Measurements from ENCODE around the gene TREML2.
"Not testable (repeated sequence)": the region's sequence is repeated elsewhere in the genome, so short reads cannot be mapped to it uniquely, and the experiment has no call there.

TREML2 gene

DNA sequence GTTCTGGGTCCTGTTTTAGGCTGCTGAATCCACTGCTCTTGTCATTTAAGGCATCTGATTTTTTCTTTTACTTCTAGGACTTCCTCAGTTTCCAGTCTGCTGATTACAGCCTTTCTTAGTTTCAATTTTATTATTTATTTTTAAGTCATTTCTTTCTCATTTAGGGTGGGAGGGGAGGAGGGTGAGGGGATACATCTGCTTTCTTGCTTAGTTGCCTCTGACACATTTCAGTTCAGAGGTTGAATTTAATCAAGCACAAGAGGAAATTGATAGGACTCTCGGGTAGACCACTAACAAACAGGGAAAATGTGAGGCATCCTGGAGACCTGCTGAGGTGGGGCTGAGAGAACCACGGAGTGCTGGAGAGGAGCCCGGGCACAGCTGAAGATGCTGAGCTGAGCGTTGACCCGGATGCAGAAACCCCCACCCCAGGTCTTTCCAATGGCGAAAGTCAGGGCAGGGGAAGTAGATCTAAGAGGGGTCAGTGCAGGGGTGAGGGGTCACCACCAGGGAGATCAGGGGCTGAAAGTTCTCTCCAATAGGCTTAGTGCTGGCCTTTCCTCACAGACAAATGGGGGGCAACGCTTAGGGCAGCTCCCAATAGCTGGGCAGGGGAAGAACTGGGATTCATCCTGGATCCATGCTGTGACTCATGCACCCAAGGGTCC, 7.6 kb upstream of the TREML2 start:
- no peak for DNase-seq (ENCODE audit: low read depth in 2 of 2)

DNA sequence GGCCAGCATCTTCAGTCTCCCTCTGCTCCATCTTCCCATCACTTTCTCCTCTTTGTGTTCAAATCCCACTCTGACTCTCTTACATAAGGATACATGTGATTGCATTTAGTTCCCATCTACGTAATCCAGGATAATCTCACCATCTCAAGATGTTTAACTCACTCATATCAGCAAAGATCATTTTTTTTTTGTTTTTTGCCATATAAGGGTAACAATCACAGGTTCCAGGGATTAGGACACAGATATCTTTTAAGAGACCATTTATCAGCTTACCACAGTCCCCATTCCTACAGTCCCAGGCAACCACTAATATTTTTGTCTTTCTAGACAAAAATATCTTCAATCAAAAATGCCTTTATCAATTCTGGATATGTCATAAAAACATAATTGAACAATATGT, 3.2 kb upstream of the TREML2 start:
- DNase-seq (ENCODE audit: low read depth in 2 of 2), result no peak

DNA sequence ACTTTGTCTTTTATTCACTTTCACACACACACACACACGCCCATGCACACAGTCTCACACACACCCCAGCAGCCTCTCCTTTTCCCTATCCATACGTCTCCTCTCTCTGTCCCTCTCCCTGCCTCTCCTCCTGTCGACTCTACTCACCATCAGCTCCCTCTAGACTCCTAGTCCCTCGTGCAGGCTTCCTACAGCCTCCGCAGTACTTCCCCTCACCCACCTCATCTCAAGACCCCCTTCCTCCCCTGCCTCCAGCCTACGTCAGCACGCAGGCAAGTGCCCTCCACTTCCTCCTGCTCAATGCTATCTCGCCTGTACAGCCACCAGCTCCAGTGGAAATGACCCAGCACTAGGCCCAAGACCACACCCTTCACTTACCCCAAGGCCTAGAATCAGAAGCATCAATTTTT, 820 bp upstream of the TREML2 start:
- DNase-seq (ENCODE audit: low read depth in 2 of 2), result no peak

DNA sequence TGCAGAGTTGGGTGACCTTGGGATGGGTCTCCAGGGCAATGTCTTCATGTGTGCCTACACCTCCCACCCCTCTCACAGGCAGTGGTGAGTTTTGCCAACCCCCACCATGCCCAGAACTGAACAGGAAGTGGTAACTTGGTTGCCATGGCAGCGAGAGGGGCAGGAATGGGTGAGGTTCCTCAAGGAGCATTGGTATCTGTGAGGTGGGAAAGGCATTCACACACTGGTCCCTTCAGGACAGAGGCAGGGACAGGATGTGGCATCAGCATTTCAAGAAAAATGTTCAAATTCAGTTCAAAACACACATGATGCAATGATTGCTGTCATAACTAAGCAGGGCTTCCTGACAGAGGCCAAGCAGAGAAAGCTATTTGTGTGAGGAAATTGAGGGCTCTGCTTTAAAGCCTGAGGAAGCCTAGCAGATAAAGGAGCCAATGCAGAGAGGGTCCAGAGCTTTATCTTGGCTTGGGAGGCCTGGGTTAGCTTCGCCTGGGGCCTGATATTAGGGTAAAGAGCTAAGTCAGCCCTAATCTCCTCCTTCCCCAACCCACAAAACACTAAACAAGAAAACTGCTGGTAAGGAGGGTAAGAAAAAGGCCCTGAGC, 551 bp downstream of the TREML2 start:
- DNase-seq (ENCODE audit: low read depth in 2 of 2), result peak in 1 of 2 donors; percentile 38

DNA sequence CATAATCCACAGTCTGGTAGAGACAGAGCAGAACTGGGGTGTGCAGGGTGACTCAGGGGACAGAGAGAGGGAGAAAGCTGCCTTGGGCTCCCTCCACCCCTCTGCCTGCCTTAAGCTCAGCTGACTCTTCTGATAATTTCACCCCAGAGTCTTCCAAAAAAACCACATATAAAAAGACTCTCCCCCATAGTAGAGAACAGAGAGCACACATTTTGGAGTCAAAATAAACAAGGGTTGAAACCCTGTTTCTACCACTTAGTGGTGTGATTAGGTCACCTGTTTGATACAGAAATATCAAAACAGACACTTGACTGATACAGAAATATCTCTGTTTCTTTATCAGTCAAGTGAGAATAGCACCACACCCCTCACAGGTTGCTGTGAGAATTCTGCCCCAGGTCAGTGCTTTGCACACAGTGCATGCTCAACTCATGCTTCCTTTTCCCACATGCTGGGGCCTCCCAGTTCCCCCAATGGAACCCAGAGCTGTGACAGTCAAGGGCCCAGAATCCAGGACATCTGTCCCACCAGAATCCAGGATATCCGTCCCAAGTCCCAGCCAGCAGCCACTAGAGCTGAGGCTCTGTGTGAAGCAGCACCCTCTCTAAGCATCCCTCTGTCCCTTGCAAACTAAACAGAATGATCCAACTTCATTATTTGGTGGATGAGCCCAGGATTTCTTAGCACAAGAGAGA, 1.2 kb downstream of the TREML2 start:
- peak in 1 of 2 donors; percentile 22 for DNase-seq (ENCODE audit: low read depth in 2 of 2)

DNA sequence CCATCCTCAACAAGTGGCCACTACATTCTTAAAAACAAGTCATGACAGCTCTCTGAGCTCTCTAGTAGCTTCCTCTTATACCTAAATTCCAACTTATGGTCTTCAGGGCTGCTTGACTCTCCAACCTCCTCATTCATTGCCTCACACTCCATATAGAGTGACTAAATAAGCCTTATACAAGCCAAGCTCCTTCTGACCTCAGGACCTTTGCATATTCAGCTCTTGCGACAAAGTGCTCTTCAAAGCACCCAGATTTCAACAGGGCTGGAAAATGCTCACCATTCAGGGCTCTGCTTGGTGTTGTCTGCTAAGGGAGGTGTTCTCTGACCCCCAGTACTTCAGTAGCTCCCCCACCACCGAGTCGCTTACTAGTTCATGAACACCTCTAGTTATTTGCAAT, 3.7 kb downstream of the TREML2 start:
- DNase-seq (ENCODE audit: low read depth in 2 of 2), result no peak

DNA sequence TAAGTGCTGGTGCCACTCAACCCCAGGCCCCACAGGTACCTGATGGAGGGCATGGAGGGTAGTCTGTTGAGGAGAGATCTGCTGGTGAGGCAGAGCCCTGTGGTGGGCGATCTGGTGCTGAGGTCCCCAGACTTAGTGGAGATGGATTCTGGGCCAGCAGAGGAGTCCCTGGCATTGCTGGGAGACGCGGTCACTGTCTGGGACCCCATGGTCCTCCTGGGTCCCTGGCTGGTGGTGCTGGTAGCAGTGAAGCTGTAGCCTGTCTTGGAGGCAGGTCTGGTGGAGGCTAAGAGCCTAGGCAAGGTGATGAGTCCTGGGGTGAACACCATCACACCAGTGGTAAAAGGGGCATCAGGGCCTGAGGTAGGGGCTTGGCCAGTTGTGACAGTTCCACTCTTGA, 6.6 kb downstream of the TREML2 start:
- no peak for DNase-seq (ENCODE audit: low read depth in 2 of 2)

DNA sequence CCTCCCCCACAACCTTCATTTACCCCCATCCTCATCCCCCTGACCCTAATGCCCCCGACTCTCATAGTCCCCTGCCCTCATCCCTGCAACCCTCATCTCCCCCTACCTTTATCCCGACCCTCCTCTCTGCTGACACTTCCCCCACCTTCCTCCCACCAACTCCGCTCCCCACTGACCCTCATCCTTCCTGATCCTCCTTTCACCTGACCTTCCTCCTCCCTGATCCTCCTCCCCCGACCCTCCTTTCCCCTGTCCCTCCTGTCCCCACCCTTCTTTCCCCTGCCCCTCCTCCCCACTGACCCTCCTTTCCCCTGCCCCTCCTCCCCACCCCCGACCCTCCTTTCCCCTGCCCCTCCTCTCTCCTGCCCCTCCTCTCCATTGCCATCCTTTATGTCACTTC, 7.1 kb downstream of the TREML2 start:
- DNase-seq (ENCODE audit: low read depth in 2 of 2), result no peak

DNA sequence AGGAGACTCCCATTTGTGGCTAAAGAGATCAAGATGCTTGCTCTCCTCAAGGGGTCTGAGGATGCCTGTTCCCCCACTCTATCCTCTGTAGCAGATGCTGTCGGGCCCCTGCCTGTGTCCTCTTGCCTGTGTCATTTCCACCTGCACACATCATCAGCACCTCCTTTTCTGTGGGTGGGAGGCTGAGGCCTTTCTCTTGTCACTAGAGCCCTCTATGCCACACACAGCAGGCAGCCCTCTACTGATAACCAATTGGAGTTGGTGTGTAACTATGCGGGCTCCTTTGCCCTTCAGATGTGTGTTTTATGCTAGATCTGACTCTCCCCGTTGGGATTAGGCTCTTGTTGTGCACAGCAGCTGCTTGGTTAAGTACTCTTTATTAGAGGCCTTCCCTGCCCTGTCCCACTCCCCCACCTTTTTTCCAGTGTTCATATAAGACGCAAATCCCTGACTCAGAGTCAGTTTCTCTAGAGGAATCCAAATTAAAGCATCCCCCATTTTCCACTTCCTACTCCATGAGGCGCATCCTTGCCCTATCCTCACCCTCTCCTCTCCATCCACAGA, 7.7 kb downstream of the TREML2 start:
- DNase-seq (ENCODE audit: low read depth in 2 of 2), result no peak

DNA sequence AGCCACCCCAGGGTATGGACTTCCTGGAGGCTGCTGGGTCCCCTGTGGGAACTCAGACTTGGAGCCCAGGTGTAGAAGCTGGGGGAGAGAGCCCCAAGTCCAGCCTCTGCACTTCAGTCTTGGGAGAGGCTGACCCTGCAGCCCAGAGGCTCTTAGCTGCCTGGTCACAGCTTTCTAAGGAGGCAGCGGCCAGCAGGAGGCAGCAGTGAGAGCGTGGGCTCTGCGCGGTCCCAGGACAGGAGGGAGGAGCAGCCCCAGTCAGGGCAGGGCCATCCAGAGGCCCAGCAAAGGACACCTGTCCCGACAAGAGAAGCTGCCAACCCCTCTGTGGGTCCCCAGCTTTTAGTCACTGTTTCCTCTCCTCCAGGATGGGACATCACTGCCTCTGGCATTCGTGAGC, 9.4 kb downstream of the TREML2 start:
- no peak for DNase-seq (ENCODE audit: low read depth in 2 of 2)

DNA sequence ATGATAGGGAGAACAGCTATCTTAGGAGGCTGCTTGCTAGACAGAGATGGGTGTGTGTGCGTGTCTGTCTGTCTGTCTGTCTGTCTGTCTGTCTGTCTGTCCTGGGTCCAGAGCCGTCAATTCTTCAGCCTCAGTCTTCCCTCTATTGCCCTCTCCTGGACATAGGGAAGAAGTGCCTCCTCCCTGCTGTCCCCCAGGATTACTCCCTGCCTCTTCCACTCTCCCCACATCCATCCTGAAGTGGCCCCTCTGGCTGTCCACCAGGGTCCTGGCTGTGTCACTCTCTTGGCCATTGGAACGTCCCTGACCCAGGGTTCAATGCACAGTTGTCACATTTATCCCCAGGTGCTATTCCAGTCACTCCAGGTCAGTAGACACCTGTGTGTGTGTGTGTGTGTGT, 10.2 kb downstream of the TREML2 start:
- DNase-seq (ENCODE audit: low read depth in 2 of 2), result no peak

DNA sequence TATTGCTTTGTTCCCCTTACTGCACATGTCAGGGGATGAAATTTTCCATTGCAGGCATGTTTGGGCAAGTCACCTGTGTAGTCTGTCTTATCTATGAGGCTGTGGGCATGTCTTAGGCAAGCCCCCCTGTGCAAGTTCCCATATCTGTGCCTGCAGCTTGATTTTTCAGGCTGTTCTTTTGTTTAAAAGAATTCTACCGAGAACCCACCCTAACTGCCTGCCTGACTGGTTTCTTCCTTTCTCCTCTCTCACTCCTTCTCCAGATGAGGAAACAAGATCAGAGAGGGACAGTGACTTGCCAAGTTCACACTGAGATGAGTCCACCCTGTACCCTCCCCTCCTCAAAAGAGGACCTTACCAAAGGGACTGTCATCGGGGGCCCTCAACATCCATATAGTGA, 11.0 kb downstream of the TREML2 start:
- DNase-seq (ENCODE audit: low read depth in 2 of 2), result no peak

DNA sequence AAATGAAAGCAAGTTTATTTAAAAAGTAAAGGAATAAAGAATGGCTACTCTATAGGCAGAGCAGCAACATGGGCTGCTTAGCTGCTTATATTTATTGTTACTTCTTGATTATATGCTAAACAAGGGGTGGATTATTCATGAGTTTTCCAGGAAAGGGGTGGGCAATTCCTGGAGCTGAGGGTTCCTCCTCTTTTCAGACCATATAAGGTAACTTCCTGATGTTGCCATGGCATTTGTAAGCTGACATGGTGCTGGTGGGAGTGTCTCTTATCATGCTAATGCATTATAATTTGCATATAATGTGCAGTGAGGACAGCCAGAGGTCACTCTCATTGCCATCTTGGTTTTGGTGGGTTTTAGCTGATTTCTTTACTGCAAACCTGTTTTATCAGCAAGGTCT, 11.9 kb downstream of the TREML2 start:
- not testable (repeated sequence) for DNase-seq (ENCODE audit: low read depth in 2 of 2)

DNA sequence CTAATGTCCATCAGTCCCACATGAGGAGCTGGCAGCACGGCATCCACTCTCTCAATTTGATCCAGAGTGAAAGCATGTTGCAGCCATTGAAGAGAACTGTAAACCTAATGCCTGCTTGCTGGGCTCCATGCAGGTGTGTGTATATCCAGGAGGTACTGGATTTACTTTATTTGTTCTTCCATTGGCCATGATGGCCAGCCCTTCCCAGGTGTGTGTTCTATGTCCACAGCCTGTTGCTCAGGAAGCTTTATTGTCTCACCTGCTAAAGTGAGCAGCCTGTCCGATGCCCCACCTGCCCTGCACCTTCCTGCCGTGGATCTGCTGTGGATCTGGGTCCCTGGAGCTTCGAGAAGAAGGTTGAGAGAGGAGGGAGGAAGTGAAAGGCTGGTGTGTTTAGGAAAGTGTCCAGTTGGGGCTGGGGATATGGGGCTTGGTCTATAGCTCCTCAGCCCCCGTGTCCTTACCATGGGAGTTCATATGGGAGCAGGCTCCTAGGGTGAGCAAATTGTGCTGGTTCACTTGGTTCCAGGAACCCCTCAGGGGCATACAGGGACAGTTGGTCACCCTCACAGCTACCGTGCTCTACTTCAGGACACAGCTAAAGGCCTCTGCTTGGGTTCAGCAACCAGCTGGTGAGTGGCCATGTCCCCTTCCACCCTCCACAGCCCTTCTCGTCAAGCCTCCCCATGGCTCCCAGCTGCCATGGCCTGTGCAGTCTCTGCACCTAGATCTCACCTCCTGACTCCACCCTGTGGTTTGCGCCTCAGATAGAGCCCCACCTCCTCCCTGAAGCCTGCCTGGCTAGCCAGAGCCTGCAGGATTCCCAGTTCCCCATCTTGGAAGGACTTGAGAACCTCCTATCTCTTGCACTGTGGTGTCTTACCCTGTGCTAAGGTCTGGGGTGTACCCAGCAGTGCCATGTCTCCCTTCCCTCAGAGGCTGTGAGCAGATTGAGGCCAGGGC, 12.7 kb downstream of the TREML2 start:
- no peak for DNase-seq (ENCODE audit: low read depth in 2 of 2)

DNA sequence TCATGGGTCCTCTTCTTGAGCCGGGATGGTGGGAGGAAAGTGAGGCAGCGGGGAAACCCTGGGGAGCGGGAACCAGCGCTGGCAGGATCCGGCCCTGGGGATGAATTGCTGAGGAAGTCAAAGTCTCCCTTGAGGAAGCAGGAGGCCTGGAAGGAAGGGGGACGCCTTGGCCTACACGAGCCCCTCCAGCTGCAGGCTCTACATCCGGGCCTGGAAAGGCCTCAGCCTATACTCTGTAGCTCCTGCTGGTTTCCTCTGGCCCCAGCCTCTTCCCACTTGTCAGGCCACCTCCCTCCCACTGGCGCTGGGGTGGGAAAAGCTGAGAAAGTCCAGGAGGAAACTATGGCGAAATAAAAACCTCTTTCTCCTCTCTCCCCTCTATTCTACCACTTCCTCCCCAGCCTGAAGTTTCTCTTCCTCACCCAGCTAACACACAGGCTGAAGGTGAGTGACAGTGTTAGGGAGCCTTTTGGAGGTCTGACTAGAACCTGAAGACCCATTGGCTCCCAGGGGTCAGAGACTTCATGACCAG, 14.9 kb downstream of the TREML2 start:
- no peak for DNase-seq (ENCODE audit: low read depth in 2 of 2)

DNA sequence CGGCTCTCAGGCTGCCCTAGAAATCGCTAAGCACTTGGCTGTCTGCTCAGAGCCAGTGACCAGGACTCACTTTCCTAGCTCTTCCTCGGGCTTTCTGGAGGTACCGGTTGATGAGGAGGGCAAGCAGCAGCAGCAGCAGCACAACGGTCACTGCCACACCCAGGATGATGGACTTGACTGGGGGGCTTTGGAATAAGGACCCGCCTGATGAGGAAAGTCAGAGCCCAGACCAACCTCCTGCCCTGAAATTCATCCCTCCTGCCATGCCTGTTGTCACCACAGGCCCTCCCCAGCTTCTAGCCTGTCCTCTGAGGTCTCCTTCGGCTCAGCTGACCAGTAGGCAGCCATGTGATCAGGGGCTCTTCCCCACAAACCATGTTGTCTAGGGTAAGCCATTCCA, 16.2 kb downstream of the TREML2 start:
- no peak for DNase-seq (ENCODE audit: low read depth in 2 of 2)

DNA sequence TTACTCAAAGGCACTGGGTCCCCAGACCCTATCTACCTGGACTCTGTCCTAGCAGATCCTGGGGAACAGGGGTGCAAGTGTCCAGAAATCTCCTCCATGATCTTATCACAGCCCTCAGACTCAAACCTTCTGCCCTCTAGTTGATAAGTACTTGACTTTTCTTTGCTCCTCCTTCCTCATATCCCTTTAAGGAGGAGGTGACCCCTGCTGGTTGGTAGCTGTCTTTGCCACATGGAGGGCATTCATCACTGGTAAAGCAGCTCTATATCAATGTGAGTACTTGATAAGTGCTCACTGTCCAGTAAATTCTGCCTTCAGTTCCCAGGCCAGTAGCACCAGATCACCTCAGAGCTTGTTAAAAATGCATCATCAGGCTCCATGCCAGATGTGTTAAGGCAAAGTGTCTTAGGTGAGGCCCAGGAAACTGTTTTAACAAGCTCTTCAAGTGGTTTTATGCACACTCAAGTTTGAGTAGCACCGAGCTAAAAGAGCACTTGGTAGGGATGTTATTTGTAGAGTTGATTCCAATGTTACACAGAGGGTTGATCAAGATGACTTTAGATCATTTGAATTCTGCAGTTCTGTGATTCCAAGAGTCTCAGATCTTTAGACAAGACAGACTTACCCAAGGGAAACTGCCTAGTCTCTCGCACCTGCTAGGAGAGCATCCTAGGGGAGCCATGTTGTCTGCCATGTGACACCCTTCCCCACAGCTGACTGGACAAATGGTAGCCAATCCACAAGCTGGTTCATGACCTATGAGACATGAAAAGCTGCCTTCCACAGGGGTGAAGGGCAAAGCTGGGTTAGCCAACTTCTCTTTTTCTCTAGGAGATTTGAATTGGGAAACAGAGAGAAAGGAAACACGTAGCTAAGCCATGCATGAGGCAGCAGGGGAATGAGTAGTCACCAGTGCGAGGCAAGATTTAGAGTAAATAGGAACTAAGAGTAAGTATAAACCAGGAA, 18.6 kb downstream of the TREML2 start:
- DNase-seq (ENCODE audit: low read depth in 2 of 2), result no peak

DNA sequence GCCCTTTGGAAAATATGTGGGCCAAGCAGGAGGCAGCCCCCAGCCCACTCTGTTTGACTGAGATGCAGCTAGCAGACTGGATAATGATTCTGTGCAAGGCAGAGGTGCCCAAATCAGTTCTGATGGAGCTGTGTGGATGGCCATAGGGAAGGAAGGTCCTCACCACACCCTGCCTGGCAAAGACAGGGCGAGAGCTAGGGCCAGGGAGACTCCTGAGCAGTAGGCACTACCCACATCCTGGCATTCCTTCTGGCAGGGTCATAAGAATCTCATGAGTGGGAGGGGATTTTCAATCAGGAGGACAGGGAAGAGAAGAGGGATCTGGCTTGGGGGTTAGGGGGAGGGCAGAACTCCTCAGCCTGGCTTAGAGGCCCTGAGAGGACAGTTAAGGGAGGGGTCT, 19.4 kb downstream of the TREML2 start:
- DNase-seq (ENCODE audit: low read depth in 2 of 2), result no peak

DNA sequence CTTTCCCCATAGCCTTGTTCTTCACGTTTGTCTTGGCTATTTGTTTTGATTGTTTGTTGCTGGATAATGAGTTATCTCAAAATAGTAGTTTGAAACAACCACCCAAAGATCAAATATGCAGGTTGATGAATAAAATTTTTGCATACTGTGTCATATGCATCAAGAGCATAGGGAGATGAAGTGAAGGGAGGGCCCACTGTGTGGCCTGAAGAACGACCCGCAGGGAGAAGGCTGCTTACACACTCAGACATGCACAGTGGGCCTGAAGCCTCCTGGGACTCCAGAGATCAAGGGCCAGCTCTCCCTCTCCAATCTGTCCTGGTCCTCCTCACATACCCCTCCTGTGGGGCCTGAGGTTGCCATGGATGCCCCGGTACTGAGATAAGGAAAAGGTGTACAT, 21.8 kb downstream of the TREML2 start:
- DNase-seq (ENCODE audit: low read depth in 2 of 2), result no peak

DNA sequence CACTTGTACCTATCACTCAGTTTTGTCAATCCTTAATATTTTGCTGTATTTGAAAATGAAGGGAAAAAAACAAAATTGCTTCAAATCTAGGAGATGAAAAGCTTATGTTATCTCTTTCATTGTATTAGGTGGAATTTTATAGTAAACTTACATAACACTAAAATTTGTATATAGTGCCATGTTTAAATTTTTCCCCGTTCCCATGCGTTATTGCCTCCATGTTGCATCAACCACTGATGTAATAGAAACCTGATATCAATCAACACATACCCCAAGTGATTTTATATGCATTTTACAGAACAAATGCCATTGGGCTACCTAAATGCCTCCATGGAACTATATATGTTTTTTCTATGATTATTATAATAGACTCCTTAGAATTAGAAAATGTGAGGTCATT, 23.3 kb downstream of the TREML2 start:
- no peak for DNase-seq (ENCODE audit: low read depth in 2 of 2)
